Measurements from ENCODE around the gene MAPK8IP1. TPM values are rescaled to one million over a fixed set of nuclear protein-coding genes. Genes with fewer than 3 reads are reported as not detected.

MAPK8IP1 gene
- total RNA-seq, 2 donors from 2014 or later = 9.5 to 10.4 TPM

- Histone ChIP-seq H3K4me3 (no peak overlapping the region), H3K27ac (no peak overlapping the region), H3K9me3 (no peaks in the 10 kb centered on the region), H3K27me3 (replicated peaks; ENCODE audit: insufficient read depth) (no peaks in the 10 kb centered on the region), H3K4me1 (ENCODE audit: control insufficient read depth in 1 of 2, low read depth in 2 of 2) (no peaks in the 10 kb centered on the region), H3K36me3 (peaks cover 52% of the 10 kb centered on the region)
- no peak for DNase-seq (ENCODE audit: low spot score)
- ATAC-seq (ENCODE audit: insufficient number of reproducible peaks, low FRiP score, low read depth) = no peak
- no peak for TF ChIP-seq CTCF (IDR thresholded peaks at IDR 0.05)
Observed at GRCh38 chr11:45935349-45936064, 50.1 kb downstream of the MAPK8IP1 start.

- no peak overlapping the region for H3K4me3 ChIP-seq
- TF ChIP-seq CTCF (IDR thresholded peaks at IDR 0.05) = no peak
- no peaks in the 10 kb centered on the region for H3K4me1 ChIP-seq (ENCODE audit: control insufficient read depth in 1 of 2, low read depth in 2 of 2)
- H3K27ac ChIP-seq = no peak overlapping the region
- H3K27me3 ChIP-seq (replicated peaks; ENCODE audit: insufficient read depth) = no peaks in the 10 kb centered on the region
- peaks cover 51% of the 10 kb centered on the region for H3K36me3 ChIP-seq
- ATAC-seq (ENCODE audit: insufficient number of reproducible peaks, low FRiP score, low read depth) = no peak
- no peak for DNase-seq (ENCODE audit: low spot score)
- H3K9me3 ChIP-seq = no peaks in the 10 kb centered on the region
Observed at GRCh38 chr11:45936511-45937054, 51.1 kb downstream of the MAPK8IP1 start.

GRCh38 chr11:45937916-45938315 lies 52.5 kb downstream of the MAPK8IP1 start:
- no peaks in the 10 kb centered on the region for H3K27me3 ChIP-seq (replicated peaks; ENCODE audit: insufficient read depth)
- no peak for DNase-seq (ENCODE audit: low spot score)

GRCh38 chr11:45939836-45940235 lies 54.4 kb downstream of the MAPK8IP1 start:
- DNase-seq (ENCODE audit: low spot score) (no peak), ATAC-seq (ENCODE audit: insufficient number of reproducible peaks, low FRiP score, low read depth) (no peak)
- H3K4me3 ChIP-seq = no peak overlapping the region
- no peaks in the 10 kb centered on the region for H3K9me3 ChIP-seq
- no peaks in the 10 kb centered on the region for H3K4me1 ChIP-seq (ENCODE audit: control insufficient read depth in 1 of 2, low read depth in 2 of 2)
- peaks cover 34% of the 10 kb centered on the region for H3K36me3 ChIP-seq
- TF ChIP-seq CTCF (IDR thresholded peaks at IDR 0.05) = no peak
- no peaks in the 10 kb centered on the region for H3K27me3 ChIP-seq (replicated peaks; ENCODE audit: insufficient read depth)
- H3K27ac ChIP-seq = no peak overlapping the region

More at GRCh38 chr11:45937916-45938315, 52.5 kb downstream of the MAPK8IP1 start:
- H3K27ac ChIP-seq = no peak overlapping the region
- H3K4me3 ChIP-seq = no peak overlapping the region
- no peaks in the 10 kb centered on the region for H3K4me1 ChIP-seq (ENCODE audit: control insufficient read depth in 1 of 2, low read depth in 2 of 2)
- no peak for ATAC-seq (ENCODE audit: insufficient number of reproducible peaks, low FRiP score, low read depth)
- H3K9me3 ChIP-seq = no peaks in the 10 kb centered on the region
- TF ChIP-seq CTCF (IDR thresholded peaks at IDR 0.05) = no peak
- peaks cover 43% of the 10 kb centered on the region for H3K36me3 ChIP-seq

GRCh38 chr11:45941285-45941684 lies 55.8 kb downstream of the MAPK8IP1 start:
- TF ChIP-seq CTCF (IDR thresholded peaks at IDR 0.05) = no peak
- no peak overlapping the region for H3K4me3 ChIP-seq
- peaks cover 35% of the 10 kb centered on the region for H3K36me3 ChIP-seq
- no peaks in the 10 kb centered on the region for H3K9me3 ChIP-seq
- H3K27me3 ChIP-seq (replicated peaks; ENCODE audit: insufficient read depth) = no peaks in the 10 kb centered on the region
- no peak for ATAC-seq (ENCODE audit: insufficient number of reproducible peaks, low FRiP score, low read depth)
- H3K27ac ChIP-seq = no peak overlapping the region
- no peaks in the 10 kb centered on the region for H3K4me1 ChIP-seq (ENCODE audit: control insufficient read depth in 1 of 2, low read depth in 2 of 2)
- DNase-seq (ENCODE audit: low spot score) = no peak
